H9 (cell line): ENCODE measurements around the gene SZT2. TPM values are rescaled to one million over a fixed set of nuclear protein-coding genes. Genes with fewer than 3 reads are reported as not detected.

Experiments
- DNase-seq: peaks from one replicate; pipeline ENCODE4 v3.0.0-alpha.2; 2017
- H2AFZ ChIP-seq: one replicate; pipeline ENCODE4 v1.6.1; 2013; ENCODE audit warnings: mild to moderate bottlenecking, low read length, control low read depth, moderate library complexity
- H2AK5ac ChIP-seq: 2 replicates; pipeline ENCODE4 v1.6.1; 2013; ENCODE audit warnings: low read length, control low read depth, mixed read lengths; ENCODE audit not compliant: insufficient read length
- H2BK120ac ChIP-seq: one replicate; pipeline ENCODE4 v1.6.1; 2013; ENCODE audit warnings: low read depth, mild to moderate bottlenecking, low read length, control low read depth, inconsistent platforms; ENCODE audit not compliant: poor library complexity, severe bottlenecking
- H2BK12ac ChIP-seq: 2 replicates; pipeline ENCODE4 v1.6.1; 2013; ENCODE audit warnings: low read length, control low read depth, mixed read lengths, low read depth; ENCODE audit not compliant: insufficient read length
- H2BK15ac ChIP-seq: 2 replicates; pipeline ENCODE4 v1.6.1; 2013; ENCODE audit warnings: low read depth, low read length, control low read depth
- H2BK20ac ChIP-seq: one replicate; pipeline ENCODE4 v1.6.1; 2013; ENCODE audit warnings: low read depth, mild to moderate bottlenecking, low read length, control low read depth, inconsistent platforms; ENCODE audit not compliant: poor library complexity, severe bottlenecking
- H2BK5ac ChIP-seq: 2 replicates; pipeline ENCODE4 v1.6.1; 2013; ENCODE audit warnings: low read length, control low read depth, mixed read lengths; ENCODE audit not compliant: insufficient read length
- H3K14ac ChIP-seq: 2 replicates; pipeline ENCODE4 v1.6.1; 2013; ENCODE audit warnings: low read length, control low read depth; ENCODE audit not compliant: insufficient read depth
- H3K18ac ChIP-seq: 2 replicates; pipeline ENCODE4 v1.6.1; 2013; ENCODE audit warnings: low read depth, mild to moderate bottlenecking, mixed read lengths, low read length, control low read depth; ENCODE audit not compliant: insufficient read length
- H3K23ac ChIP-seq: 2 replicates; pipeline ENCODE4 v1.6.1; 2013; ENCODE audit warnings: low read length, control low read depth, mixed read lengths, low read depth; ENCODE audit not compliant: insufficient read length
- H3K23me2 ChIP-seq: 2 replicates; pipeline ENCODE4 v1.6.1; 2013; ENCODE audit warnings: low read depth, mild to moderate bottlenecking, mixed read lengths, low read length, control low read depth; ENCODE audit not compliant: insufficient read length, poor library complexity, severe bottlenecking
- H3K27ac ChIP-seq: 2 replicates; pipeline ENCODE4 v1.5.1; 2013; ENCODE audit warnings: low read length, control low read depth, mixed read lengths, low read depth; ENCODE audit not compliant: insufficient read length
- H3K27me3 ChIP-seq: 2 replicates; pipeline ENCODE4 v1.6.1; 2013; ENCODE audit warnings: low read length, control low read depth, inconsistent platforms; ENCODE audit not compliant: insufficient read depth
- H3K4ac ChIP-seq: 2 replicates; pipeline ENCODE4 v1.6.1; 2013; ENCODE audit warnings: low read depth, mild to moderate bottlenecking, control low read depth, inconsistent platforms, low read length, moderate library complexity
- H3K4me1 ChIP-seq: 2 replicates; pipeline ENCODE4 v1.6.1; 2013; ENCODE audit warnings: low read length, control low read depth, inconsistent platforms; ENCODE audit not compliant: insufficient read depth
- H3K4me2 ChIP-seq: 2 replicates; pipeline ENCODE4 v1.6.1; 2013; ENCODE audit warnings: low read length, control low read depth, mixed read lengths; ENCODE audit not compliant: insufficient read length, insufficient read depth
- H3K56ac ChIP-seq: 2 replicates; pipeline ENCODE4 v1.6.1; 2013; ENCODE audit warnings: low read depth, mild to moderate bottlenecking, mixed read lengths, low read length, control low read depth; ENCODE audit not compliant: insufficient read length
- H3K79me1 ChIP-seq: 2 replicates; pipeline ENCODE4 v1.6.1; 2013; ENCODE audit warnings: low read depth, mild to moderate bottlenecking, moderate library complexity, low read length, control low read depth, inconsistent platforms; ENCODE audit not compliant: insufficient read depth, poor library complexity, severe bottlenecking
- H3K79me2 ChIP-seq: 2 replicates; pipeline ENCODE4 v1.6.1; 2013; ENCODE audit warnings: low read length, control low read depth, inconsistent platforms; ENCODE audit not compliant: insufficient read depth
- H3K9ac ChIP-seq: 2 replicates; pipeline ENCODE4 v1.6.1; 2013; ENCODE audit warnings: low read length, control low read depth, mixed read lengths; ENCODE audit not compliant: insufficient read length; ENCODE audit errors: extremely low read depth
- H3K9me3 ChIP-seq: one replicate; pipeline ENCODE4 v1.6.1; 2013; ENCODE audit warnings: low read depth, low read length, inconsistent platforms; ENCODE audit not compliant: control insufficient read depth
- H3T11ph ChIP-seq: one replicate; pipeline ENCODE4 v1.6.1; 2013; ENCODE audit warnings: mild to moderate bottlenecking, low read length, control low read depth, inconsistent platforms
- H4K20me1 ChIP-seq: one replicate; pipeline ENCODE4 v1.6.1; 2013; ENCODE audit not compliant: control insufficient read depth, insufficient read length, insufficient read depth
- H4K5ac ChIP-seq: 2 replicates; pipeline ENCODE4 v1.6.1; 2013; ENCODE audit warnings: low read depth, mild to moderate bottlenecking, mixed read lengths, low read length, control low read depth; ENCODE audit not compliant: insufficient read length
- H4K8ac ChIP-seq: replicated peaks from 2 replicates; pipeline ENCODE4 v1.6.1; 2013; ENCODE audit warnings: low read length, control low read depth, mixed read lengths, low read depth; ENCODE audit not compliant: insufficient read length
- H4K91ac ChIP-seq: 2 replicates; pipeline ENCODE4 v1.6.1; 2013; ENCODE audit warnings: low read depth, mild to moderate bottlenecking, moderate library complexity, mixed read lengths, low read length, control low read depth; ENCODE audit not compliant: insufficient read length
- H3K27ac Mint-ChIP-seq, 3 experiments: 2 replicates in 2 of 3; 3 replicates in 1 of 3; pipeline ENCODE4 v1.8.0; 2020 to 2021; ENCODE audit warnings: mixed read lengths in 3 of 3, mild to moderate bottlenecking in 1 of 3, moderate library complexity in 1 of 3
- H3K27me3 Mint-ChIP-seq: 2 replicates; pipeline ENCODE4 v1.8.0; 2021; ENCODE audit warnings: low read depth, mild to moderate bottlenecking, moderate library complexity, mixed read lengths
- H3K36me3 Mint-ChIP-seq, 3 experiments: 2 replicates in 2 of 3; 3 replicates in 1 of 3; pipeline ENCODE4 v1.8.0; 2020 to 2021; ENCODE audit warnings: low read depth in 3 of 3, mixed read lengths in 3 of 3; ENCODE audit not compliant: insufficient read depth in 1 of 3
- H3K4me1 Mint-ChIP-seq, 2 experiments: 2 replicates each; pipeline ENCODE4 v1.8.0; 2020; ENCODE audit warnings: mixed read lengths in 2 of 2
- H3K4me3 Mint-ChIP-seq, 2 experiments: 2 replicates in 1 of 2; 3 replicates in 1 of 2; pipeline ENCODE4 v1.8.0; 2020 to 2021; ENCODE audit warnings: mild to moderate bottlenecking in 2 of 2, mixed read lengths in 2 of 2, moderate library complexity in 1 of 2
- H3K9me3 Mint-ChIP-seq, 2 experiments: 2 replicates in 1 of 2; 3 replicates in 1 of 2; pipeline ENCODE4 v1.8.0; 2020; ENCODE audit warnings: mild to moderate bottlenecking in 2 of 2, mixed read lengths in 2 of 2, moderate library complexity in 1 of 2
- WGBS: extraction: QIAGEN DNeasy Blood & Tissue Kit; methylation state at CpG from one replicate; pipeline ENCODE4 v1.1.7; 2013; ENCODE audit warnings: missing lambda C conversion rate, low lambda C conversion rate, mixed read lengths; ENCODE audit not compliant: insufficient read length; ENCODE audit errors: extremely low coverage; 5-methylcytosine and 5-hydroxymethylcytosine counted together
- total RNA-seq: library from RNA; stranded (reverse); gene quantifications from 2 replicates; pipeline ENCODE4 v1.2.1, GENCODE V29; 2021
- TF ChIP-seq, protein P1 (sequence below): fragments of 200-600 bp; sonication (generic); conservative IDR thresholded peaks from 3 replicates; pipeline ENCODE4 v1.8.0; 2021; ENCODE audit warnings: antibody characterized with exemption, mild to moderate bottlenecking

SZT2 gene
- total RNA-seq, 1 experiment from 2014 or later = 16.8 TPM

DNA sequence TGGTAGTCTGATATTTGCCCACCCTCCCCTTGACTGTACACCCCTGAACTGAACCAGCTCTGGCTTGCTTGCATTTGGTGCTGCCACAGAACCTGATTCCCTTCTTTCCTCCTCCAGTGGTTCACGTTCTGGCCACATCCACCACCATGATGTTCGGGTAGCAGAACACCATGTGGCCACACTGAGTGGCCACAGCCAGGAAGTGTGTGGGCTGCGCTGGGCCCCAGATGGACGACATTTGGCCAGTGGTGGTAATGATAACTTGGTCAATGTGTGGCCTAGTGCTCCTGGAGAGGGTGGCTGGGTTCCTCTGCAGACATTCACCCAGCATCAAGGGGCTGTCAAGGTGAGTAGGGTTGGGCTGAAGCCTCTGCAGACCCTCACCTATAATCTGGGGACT, 29.1 kb upstream of the SZT2 start:
- Histone ChIP-seq H3K9me3 (no peaks in the 10 kb centered on the region), H4K5ac (no peak overlapping the region), H4K91ac (no peak overlapping the region), H4K20me1 (no peaks in the 10 kb centered on the region), H2BK12ac (no peak overlapping the region), H3K4ac (no peak overlapping the region), H3K9ac (no peak overlapping the region), H3K79me2 (peaks cover 15% of the 10 kb centered on the region; the same call in 1 of the 2 replicates), H3K23ac (no peak overlapping the region), H3K27me3 (no peaks in the 10 kb centered on the region), H3K18ac (no peak overlapping the region), H2AFZ (no peak overlapping the region), H2BK15ac (no peak overlapping the region), H3K4me1 (peaks cover 6% of the 10 kb centered on the region; the same call in 1 of the 2 replicates), H3K4me2 (peak overlapping the region; percentile 95), H2BK120ac (no peak overlapping the region), H2BK5ac (no peak overlapping the region), H3K23me2 (peaks cover 5% of the 10 kb centered on the region), H3K56ac (no peak overlapping the region), H2AK5ac (no peak overlapping the region), H3K27ac (no peak overlapping the region), H4K8ac (no peak overlapping the region), H3K14ac (no peak overlapping the region), H3T11ph (no peak overlapping the region), H2BK20ac (no peak overlapping the region), H3K79me1 (peaks cover 14% of the 10 kb centered on the region)
- peaks cover 32 to 42% of the 10 kb centered on the region in 2 experiments for H3K4me1 Mint-ChIP-seq
- WGBS = no CpG with 5 or more reads among the region's 4 CpGs
- no peaks in the 10 kb centered on the region for H3K27me3 Mint-ChIP-seq
- H3K27ac Mint-ChIP-seq = peak overlapping the region in 1 of 3 experiments; percentile 43; a peak in 3 of 7 replicates
- H3K36me3 Mint-ChIP-seq = peaks cover 50 to 67% (median 56%) of the 10 kb centered on the region in 3 experiments
- TF ChIP-seq, protein P1, sequence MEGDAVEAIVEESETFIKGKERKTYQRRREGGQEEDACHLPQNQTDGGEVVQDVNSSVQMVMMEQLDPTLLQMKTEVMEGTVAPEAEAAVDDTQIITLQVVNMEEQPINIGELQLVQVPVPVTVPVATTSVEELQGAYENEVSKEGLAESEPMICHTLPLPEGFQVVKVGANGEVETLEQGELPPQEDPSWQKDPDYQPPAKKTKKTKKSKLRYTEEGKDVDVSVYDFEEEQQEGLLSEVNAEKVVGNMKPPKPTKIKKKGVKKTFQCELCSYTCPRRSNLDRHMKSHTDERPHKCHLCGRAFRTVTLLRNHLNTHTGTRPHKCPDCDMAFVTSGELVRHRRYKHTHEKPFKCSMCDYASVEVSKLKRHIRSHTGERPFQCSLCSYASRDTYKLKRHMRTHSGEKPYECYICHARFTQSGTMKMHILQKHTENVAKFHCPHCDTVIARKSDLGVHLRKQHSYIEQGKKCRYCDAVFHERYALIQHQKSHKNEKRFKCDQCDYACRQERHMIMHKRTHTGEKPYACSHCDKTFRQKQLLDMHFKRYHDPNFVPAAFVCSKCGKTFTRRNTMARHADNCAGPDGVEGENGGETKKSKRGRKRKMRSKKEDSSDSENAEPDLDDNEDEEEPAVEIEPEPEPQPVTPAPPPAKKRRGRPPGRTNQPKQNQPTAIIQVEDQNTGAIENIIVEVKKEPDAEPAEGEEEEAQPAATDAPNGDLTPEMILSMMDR = no peak
- no peak for DNase-seq
- H3K4me3 Mint-ChIP-seq = peak overlapping the region; percentile 91 to 92
- H3K9me3 Mint-ChIP-seq = no peaks in the 10 kb centered on the region; a peak in 2 of 5 replicates
